GM12878 (cell line): ENCODE data around the gene LDLRAD4. TPM values are rescaled to one million over a fixed set of nuclear protein-coding genes. Genes with fewer than 3 reads are reported as not detected.

Experiments used
- ATAC-seq: fragments of 200-7000 bp; cut with Tn5 transposase; 3 replicates; pipeline ENCODE4 v1.9.1; 2020; ENCODE audit warnings: mild to moderate bottlenecking, moderate library complexity
- BruUV-seq: library from RNA; stranded (reverse); fragments of 400-500 nt; replicated peaks from 2 replicates; lab custom pipeline; 2021; lab: Mats Ljungman, UMichigan
- CTCF ChIA-PET: fragments of 300-600 bp; sonication (Branson Sonifier 250); formaldehyde crosslinking; extraction: SDS; loops from one replicate; lab custom pipeline; 2021; ENCODE audit warnings: inconsistent platforms; lab: Yijun Ruan, JAX
- POLR2A ChIA-PET: fragments of 350-600 bp; formaldehyde crosslinking; extraction: SDS; loops from one replicate; lab custom pipeline; 2021; ENCODE audit warnings: inconsistent platforms; lab: Charles Lee
- RAD21 ChIA-PET: fragments of 300-600 bp; sonication (Branson Sonifier 250); formaldehyde crosslinking; loops from one replicate; lab custom pipeline; 2023; ENCODE audit warnings: antibody characterized with exemption; ENCODE audit not compliant: unreplicated experiment; lab: Charles Lee
- SMC1A ChIA-PET: fragments of 300-600 bp; sonication (Branson Sonifier 250); formaldehyde crosslinking; loops from one replicate; lab custom pipeline; 2023; ENCODE audit not compliant: unreplicated experiment, uncharacterized antibody; lab: Charles Lee
- DNase-seq: peaks from one replicate; pipeline ENCODE4 v3.0.0-alpha.2; 2011; ENCODE audit warnings: low read depth, low spot score
- FAIRE-seq: peaks from 3 replicates; lab custom pipeline; 2011; peaks lifted over from hg19 to GRCh38; lab: Jason Lieb, UNC
- H2AFZ ChIP-seq: 2 replicates; pipeline ENCODE4 v1.6.0; 2011; ENCODE audit warnings: low read depth, low read length, control low read depth; ENCODE audit not compliant: control insufficient read depth
- H3K27ac ChIP-seq: 2 replicates; pipeline ENCODE4 v1.5.1; 2011; ENCODE audit warnings: control low read depth; ENCODE audit not compliant: control insufficient read depth, insufficient read depth
- H3K27me3 ChIP-seq, 2 experiments: replicated peaks in 1 of 2; 2 replicates each; pipeline versions ENCODE4 v1.6.0 to v1.6.1; 2011; ENCODE audit warnings: low read length in 1 of 2; ENCODE audit not compliant: control insufficient read depth in 2 of 2, insufficient read depth in 2 of 2
- H3K36me3 ChIP-seq, 2 experiments: 2 replicates each; pipeline ENCODE4 v1.5.1; 2011; ENCODE audit warnings: low read length in 1 of 2; ENCODE audit not compliant: control insufficient read depth in 2 of 2, insufficient read depth in 2 of 2
- H3K4me1 ChIP-seq: 2 replicates; pipeline ENCODE4 v1.6.1; 2011; ENCODE audit warnings: mild to moderate bottlenecking, low read length, moderate library complexity, mixed read lengths; ENCODE audit not compliant: control insufficient read depth, insufficient read depth
- H3K4me2 ChIP-seq: 2 replicates; pipeline ENCODE4 v1.6.0; 2011; ENCODE audit warnings: control low read depth; ENCODE audit not compliant: control insufficient read depth, insufficient read depth
- H3K4me3 ChIP-seq: fragments of 200-600 bp; sonication (generic); 2 replicates; pipeline ENCODE4 v1.5.1; 2016
- H3K79me2 ChIP-seq: 2 replicates; pipeline ENCODE4 v1.6.0; 2011; ENCODE audit warnings: low read length; ENCODE audit not compliant: control insufficient read depth, insufficient read depth
- H3K9ac ChIP-seq: 2 replicates; pipeline ENCODE4 v1.8.0; 2011; ENCODE audit warnings: low read length, control low read depth, mixed read lengths; ENCODE audit not compliant: control insufficient read depth, insufficient read depth
- H3K9me3 ChIP-seq: replicated peaks from 3 replicates; pipeline ENCODE4 v1.5.1; 2011; ENCODE audit warnings: mild to moderate bottlenecking, low read length; ENCODE audit not compliant: control insufficient read depth, insufficient read depth
- H4K20me1 ChIP-seq: 2 replicates; pipeline ENCODE4 v1.6.0; 2011; ENCODE audit not compliant: control insufficient read depth, insufficient read depth
- BCLAF1 ChIP-seq: fragments of 450-650 bp; IDR thresholded peaks from 2 replicates; pipeline ENCODE4 v1.6.1; 2017; ENCODE audit warnings: antibody characterized with exemption, mild to moderate bottlenecking, moderate library complexity
- CHD2 ChIP-seq: IDR thresholded peaks from 2 replicates; pipeline ENCODE4 v1.6.1; 2011; ENCODE audit warnings: low read depth, low read length, improper control_type of control experiment, borderline replicate concordance
- ELK1 ChIP-seq: IDR thresholded peaks from 2 replicates; pipeline ENCODE4 v1.6.1; 2012; ENCODE audit warnings: low read depth, low read length, improper control_type of control experiment
- GATAD2B ChIP-seq: fragments of 450-650 bp; conservative IDR thresholded peaks from 2 replicates; pipeline ENCODE4 v1.6.1; 2017; ENCODE audit warnings: low read depth, mild to moderate bottlenecking, moderate library complexity
- MEF2A ChIP-seq: IDR thresholded peaks from 2 replicates; pipeline ENCODE4 v1.6.1; 2011; ENCODE audit warnings: low read depth, mild to moderate bottlenecking, low read length, moderate library complexity; ENCODE audit not compliant: insufficient read depth
- RELB ChIP-seq: fragments of 450-650 bp; IDR thresholded peaks from 2 replicates; pipeline ENCODE4 v1.6.1; 2017; ENCODE audit warnings: low read depth, mild to moderate bottlenecking, moderate library complexity
- ZBTB33 ChIP-seq: fragments of 450-650 bp; IDR thresholded peaks from 2 replicates; pipeline ENCODE4 v1.6.1; 2017; ENCODE audit warnings: mild to moderate bottlenecking
- WGBS: methylation state at CpG from one replicate; pipeline ENCODE4 v1.1.6; 2016; ENCODE audit warnings: low lambda C conversion rate; ENCODE audit not compliant: insufficient replicate concordance, insufficient coverage; ENCODE audit errors: missing lambda C conversion rate; 5-methylcytosine and 5-hydroxymethylcytosine counted together
- in situ Hi-C: fragments of 300-500 bp; cut with MboI; formaldehyde crosslinking; loops from 9 replicates; pipeline ENCODE4 v1.14.3; 2018; ENCODE audit warnings: mixed read lengths
- intact Hi-C: fragments of 100-400 bp; cut with micrococcal nuclease; formaldehyde crosslinking; loops from one replicate; pipeline ENCODE4 v1.14.2; 2022; ENCODE audit not compliant: unreplicated experiment
- polyA plus RNA-seq, 11 experiments: library from polyadenylated mRNA; depleted of rRNA in 4 of 11; unstranded in 6 of 11; stranded (reverse) in 5 of 11; fragments of >200 nt; fragmentation: Nextera tagmentation in 4 of 11; fragmentation: Illumina TruSeq in 1 of 11; extraction: Ambion mirVana in 4 of 11; extraction: Trizol in 1 of 11; gene quantifications; 1 replicate in 1 of 11; 2 replicates in 10 of 11; pipeline versions ENCODE4 v1.2.1 to v1.2.3, GENCODE V29; 2011 to 2016; ENCODE audit warnings: inconsistent platforms in 2 of 11, missing spikeins in 2 of 11, low read depth in 1 of 11
- total RNA-seq, 4 experiments: library from RNA; depleted of rRNA in 3 of 4; stranded (reverse); fragments of >200 nt in 3 of 4; fragmentation: Illumina TruSeq in 1 of 4; extraction: Trizol in 1 of 4; gene quantifications; 2 replicates each; pipeline versions ENCODE4 v1.2.1 to v1.2.3, GENCODE V29; 2013 to 2021

LDLRAD4 gene
- total and polyA plus RNA-seq, 10 of the 15 experiments (the other 5 are each of a cell fraction or from before 2014, with no cell fraction given), result 2.7 to 16.8 (median 11.2) TPM

- FAIRE-seq (no peak), ATAC-seq (no peak), DNase-seq (no peak)
- no peak for TF ChIP-seq CHD2
- no peak overlapping the region for H3K9ac ChIP-seq
- no peak overlapping the region for H3K4me2 ChIP-seq
- H3K79me2 ChIP-seq, result no peaks in the 10 kb centered on the region
- ChIA-PET POLR2A (no interaction called here), SMC1A (no interaction called here), RAD21 (no interaction called here), CTCF (no interaction called here)
- in situ Hi-C loops, result no loop called here
- H2AFZ ChIP-seq, result no peak overlapping the region
- no peak overlapping the region for H3K27ac ChIP-seq
- H3K36me3 ChIP-seq, result no peaks in the 10 kb centered on the region
- H3K4me1 ChIP-seq, result no peaks in the 10 kb centered on the region
- H4K20me1 ChIP-seq, result no peaks in the 10 kb centered on the region
- no peaks in the 10 kb centered on the region for H3K9me3 ChIP-seq
- BruUV-seq, result no TSS peak
- 53% methylated on average over 9 of the region's 9 CpGs for WGBS
- no peaks in the 10 kb centered on the region; a peak in 2 of 4 replicates for H3K27me3 ChIP-seq
- no peak overlapping the region for H3K4me3 ChIP-seq
- intact Hi-C loops, result no loop called here
Observed at GRCh38 chr18:13423352-13423751, 204.8 kb downstream of the LDLRAD4 start.

GRCh38 chr18:13424363-13424762 is 205.8 kb downstream of the LDLRAD4 start:
- H3K4me3 ChIP-seq, result no peak overlapping the region
- FAIRE-seq (no peak), DNase-seq (no peak), ATAC-seq (no peak)
- no peaks in the 10 kb centered on the region for H4K20me1 ChIP-seq
- BruUV-seq, result no TSS peak
- H2AFZ ChIP-seq, result no peak overlapping the region
- H3K4me1 ChIP-seq, result no peaks in the 10 kb centered on the region
- ChIA-PET RAD21 (no interaction called here), POLR2A (no interaction called here), SMC1A (no interaction called here), CTCF (no interaction called here)
- H3K4me2 ChIP-seq, result no peak overlapping the region
- no peaks in the 10 kb centered on the region for H3K9me3 ChIP-seq
- no peak overlapping the region for H3K9ac ChIP-seq
- intact Hi-C loops (no loop called here), in situ Hi-C loops (no loop called here)
- WGBS, result 51% methylated on average over 7 of the region's 7 CpGs
- H3K79me2 ChIP-seq, result no peaks in the 10 kb centered on the region
- no peaks in the 10 kb centered on the region for H3K36me3 ChIP-seq
- no peaks in the 10 kb centered on the region; a peak in 2 of 4 replicates for H3K27me3 ChIP-seq
- H3K27ac ChIP-seq, result no peak overlapping the region
- no peak for TF ChIP-seq MEF2A
- no peak for TF ChIP-seq GATAD2B
- no peak for TF ChIP-seq ELK1
- no peak for TF ChIP-seq RELB
- no peak for TF ChIP-seq BCLAF1
- no peak for TF ChIP-seq ZBTB33
